Measurements from ENCODE around the gene TM4SF5.

DNA sequence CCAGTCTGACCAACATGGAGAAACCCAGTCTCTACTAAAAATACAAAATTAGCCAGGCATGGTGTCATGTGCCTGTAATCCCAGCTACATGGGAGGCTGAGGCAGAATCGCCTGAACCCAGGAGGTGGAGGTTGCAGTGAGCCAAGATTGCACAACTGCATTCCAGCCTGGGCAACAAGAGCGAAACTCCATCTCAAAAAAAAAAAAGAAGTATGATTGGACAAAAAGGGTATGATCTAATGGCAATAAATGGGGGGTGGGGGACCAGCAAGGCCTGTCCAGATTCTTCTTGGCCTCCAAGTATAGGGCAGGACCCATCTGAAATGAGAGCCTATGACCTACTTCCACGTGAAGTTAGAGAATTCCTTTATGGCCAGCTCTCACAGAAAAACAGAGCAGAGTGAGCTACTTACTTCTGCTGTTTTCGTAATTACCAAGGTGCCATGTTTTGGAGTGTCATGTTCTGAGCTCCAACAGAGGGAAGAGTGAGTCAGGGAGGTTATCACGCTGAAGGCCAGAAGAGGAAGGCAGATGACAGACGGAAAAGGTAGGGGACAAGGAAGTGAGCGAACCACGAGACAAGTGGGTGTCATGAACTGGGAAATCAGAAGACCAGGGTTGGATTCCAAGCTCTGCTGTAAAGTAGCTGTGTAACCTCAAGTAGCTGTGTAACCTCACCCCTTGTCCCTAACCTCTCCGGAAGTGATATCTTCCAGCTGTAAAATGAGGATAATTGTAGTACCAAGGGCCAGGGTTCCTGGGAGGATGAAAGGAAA is 35.6 kb upstream of the TM4SF5 start:
- TF ChIP-seq, protein P1, sequence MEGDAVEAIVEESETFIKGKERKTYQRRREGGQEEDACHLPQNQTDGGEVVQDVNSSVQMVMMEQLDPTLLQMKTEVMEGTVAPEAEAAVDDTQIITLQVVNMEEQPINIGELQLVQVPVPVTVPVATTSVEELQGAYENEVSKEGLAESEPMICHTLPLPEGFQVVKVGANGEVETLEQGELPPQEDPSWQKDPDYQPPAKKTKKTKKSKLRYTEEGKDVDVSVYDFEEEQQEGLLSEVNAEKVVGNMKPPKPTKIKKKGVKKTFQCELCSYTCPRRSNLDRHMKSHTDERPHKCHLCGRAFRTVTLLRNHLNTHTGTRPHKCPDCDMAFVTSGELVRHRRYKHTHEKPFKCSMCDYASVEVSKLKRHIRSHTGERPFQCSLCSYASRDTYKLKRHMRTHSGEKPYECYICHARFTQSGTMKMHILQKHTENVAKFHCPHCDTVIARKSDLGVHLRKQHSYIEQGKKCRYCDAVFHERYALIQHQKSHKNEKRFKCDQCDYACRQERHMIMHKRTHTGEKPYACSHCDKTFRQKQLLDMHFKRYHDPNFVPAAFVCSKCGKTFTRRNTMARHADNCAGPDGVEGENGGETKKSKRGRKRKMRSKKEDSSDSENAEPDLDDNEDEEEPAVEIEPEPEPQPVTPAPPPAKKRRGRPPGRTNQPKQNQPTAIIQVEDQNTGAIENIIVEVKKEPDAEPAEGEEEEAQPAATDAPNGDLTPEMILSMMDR (IDR thresholded peaks at IDR 0.05; ENCODE audit: poor library complexity, severe bottlenecking): no peak
- no peak for TF ChIP-seq EP300 (conservative IDR thresholded peaks at IDR 0.05; ENCODE audit: poor library complexity, severe bottlenecking)
- no peak for TF ChIP-seq TAF1 (IDR thresholded peaks at IDR 0.05; ENCODE audit: low read depth)
- no peak for TF ChIP-seq RAD21 (conservative IDR thresholded peaks at IDR 0.05)
- TF ChIP-seq EZH2 (IDR thresholded peaks at IDR 0.05; ENCODE audit: borderline replicate concordance, insufficient read depth, low read length, poor library complexity, severe bottlenecking): no peak
- no peak for TF ChIP-seq POLR2AphosphoS5 (IDR thresholded peaks at IDR 0.05)
